H1 (cell line): ENCODE data around the gene GSC. TPM values are rescaled to one million over a fixed set of nuclear protein-coding genes. Genes with fewer than 3 reads are reported as not detected.
A peak's percentile ranks its signal among the peaks of the same experiment; 100 is the strongest.

Source experiments
- CTCF ChIA-PET: fragments of 300-600 bp; sonication (Branson Sonifier 250); formaldehyde crosslinking; loops from one replicate; lab custom pipeline; 2021; ENCODE audit not compliant: partially characterized antibody; lab: Charles Lee
- POLR2A ChIA-PET: fragments of 300-600 bp; sonication (Branson Sonifier 250); formaldehyde crosslinking; loops from one replicate; lab custom pipeline; 2021; ENCODE audit warnings: inconsistent platforms; ENCODE audit not compliant: partially characterized antibody; lab: Charles Lee
- DNase-seq, 2 experiments: peaks; one replicate each; pipeline versions ENCODE4 v3.0.0 to v3.0.0-alpha.2; 2010 to 2022; ENCODE audit warnings: low spot score in 2 of 2, low read depth in 1 of 2, mixed read lengths in 1 of 2
- FAIRE-seq: peaks from 2 replicates; lab custom pipeline; 2011; peaks lifted over from hg19 to GRCh38; lab: Jason Lieb, UNC
- H2AFZ ChIP-seq: 2 replicates; pipeline ENCODE4 v1.8.1; 2012; ENCODE audit warnings: low read length, inconsistent platforms
- H2AK5ac ChIP-seq: 2 replicates; pipeline ENCODE4 v1.6.1; 2013; ENCODE audit warnings: low read depth, low read length
- H2BK120ac ChIP-seq: replicated peaks from 2 replicates; pipeline ENCODE3; 2013; ENCODE audit warnings: low read depth, low read length, inconsistent platforms
- H2BK12ac ChIP-seq: 2 replicates; pipeline ENCODE4 v1.6.1; 2013; ENCODE audit warnings: low read depth, low read length
- H2BK15ac ChIP-seq: 2 replicates; pipeline ENCODE4 v1.6.1; 2013; ENCODE audit warnings: low read length
- H2BK20ac ChIP-seq: 2 replicates; pipeline ENCODE4 v1.6.1; 2013; ENCODE audit warnings: low read length
- H2BK5ac ChIP-seq: 2 replicates; pipeline ENCODE4 v1.6.1; 2013; ENCODE audit warnings: low read depth, low read length
- H3K14ac ChIP-seq: 2 replicates; pipeline ENCODE4 v1.6.1; 2013; ENCODE audit warnings: inconsistent platforms; ENCODE audit not compliant: insufficient read length
- H3K18ac ChIP-seq: 2 replicates; pipeline ENCODE4 v1.6.1; 2013; ENCODE audit warnings: low read length; ENCODE audit errors: extremely low read depth
- H3K23ac ChIP-seq: 2 replicates; pipeline ENCODE4 v1.6.1; 2013; ENCODE audit warnings: inconsistent platforms; ENCODE audit not compliant: insufficient read length
- H3K23me2 ChIP-seq: 2 replicates; pipeline ENCODE4 v1.6.1; 2013; ENCODE audit warnings: low read depth, low read length
- H3K27ac ChIP-seq: 2 replicates; pipeline ENCODE4 v1.6.1; 2011; ENCODE audit warnings: low read depth, low read length, inconsistent platforms
- H3K27me3 ChIP-seq, 4 experiments: replicated peaks in 1 of 4; 1 replicate in 1 of 4; 2 replicates in 3 of 4; pipeline versions ENCODE4 v1.6.1 to v1.8.1; 2011 to 2013; ENCODE audit warnings: low read length in 3 of 4, mild to moderate bottlenecking in 3 of 4, inconsistent platforms in 2 of 4, mixed read lengths in 2 of 4, moderate library complexity in 1 of 4; ENCODE audit not compliant: control insufficient read depth in 3 of 4, insufficient read depth in 3 of 4; ENCODE audit errors: extremely low read depth in 1 of 4
- H3K36me3 ChIP-seq, 4 experiments: 2 replicates each; pipeline versions ENCODE4 v1.6.1 to v1.8.1; 2011 to 2013; ENCODE audit warnings: mild to moderate bottlenecking in 4 of 4, low read length in 3 of 4, moderate library complexity in 2 of 4, control low read depth in 1 of 4, inconsistent platforms in 1 of 4; ENCODE audit not compliant: insufficient read depth in 4 of 4, control insufficient read depth in 2 of 4
- H3K4ac ChIP-seq: replicated peaks from 2 replicates; pipeline ENCODE3; 2013; ENCODE audit warnings: low read length, low read depth, mixed read lengths, inconsistent platforms; ENCODE audit not compliant: insufficient read length
- H3K4me1 ChIP-seq, 4 experiments: replicated peaks in 1 of 4; 1 replicate in 1 of 4; 2 replicates in 3 of 4; pipeline versions ENCODE4 v1.6.1 to v1.8.1; 2011 to 2013; ENCODE audit warnings: low read length in 3 of 4, inconsistent platforms in 2 of 4, mixed read lengths in 1 of 4; ENCODE audit not compliant: insufficient read depth in 4 of 4, control insufficient read depth in 3 of 4
- H3K4me2 ChIP-seq, 2 experiments: 2 replicates each; pipeline versions ENCODE4 v1.6.1 to v1.8.1; 2011 to 2013; ENCODE audit warnings: low read depth in 2 of 2, low read length in 2 of 2, control low read depth in 1 of 2, inconsistent platforms in 1 of 2, mild to moderate bottlenecking in 1 of 2; ENCODE audit not compliant: insufficient read depth in 1 of 2
- H3K4me3 ChIP-seq, 4 experiments: fragments of 200-600, 300-600 bp in 1 of 4; sonication (generic), shearing (Covaris generic), sonication (Bioruptor Twin) in 1 of 4; 2 replicates each; pipeline versions ENCODE4 v1.5.1 to v1.8.1; 2011 to 2016; ENCODE audit warnings: low read length in 4 of 4, low read depth in 3 of 4, control low read depth in 2 of 4, inconsistent platforms in 2 of 4, mild to moderate bottlenecking in 2 of 4, mixed read lengths in 1 of 4, moderate library complexity in 1 of 4; ENCODE audit not compliant: insufficient read depth in 2 of 4; ENCODE audit errors: extremely low read depth in 1 of 4
- H3K56ac ChIP-seq: replicated peaks from 2 replicates; pipeline ENCODE3; 2013; ENCODE audit warnings: low read depth, mild to moderate bottlenecking, mixed read lengths, low read length, inconsistent platforms; ENCODE audit not compliant: insufficient read length
- H3K79me1 ChIP-seq: 2 replicates; pipeline ENCODE4 v1.6.1; 2013; ENCODE audit warnings: low read depth, low read length, control low read depth
- H3K79me2 ChIP-seq, 2 experiments: 2 replicates each; pipeline versions ENCODE4 v1.6.1 to v1.8.1; 2012 to 2013; ENCODE audit warnings: low read length in 2 of 2, mild to moderate bottlenecking in 2 of 2, inconsistent platforms in 1 of 2; ENCODE audit not compliant: insufficient read depth in 2 of 2, control insufficient read depth in 1 of 2
- H3K9ac ChIP-seq, 4 experiments: replicated peaks in 1 of 4; 1 replicate in 1 of 4; 2 replicates in 3 of 4; pipeline versions ENCODE4 v1.6.1 to v1.8.1; 2011 to 2013; ENCODE audit warnings: low read depth in 3 of 4, low read length in 3 of 4, control low read depth in 2 of 4, mild to moderate bottlenecking in 2 of 4, moderate library complexity in 2 of 4, inconsistent platforms in 1 of 4; ENCODE audit errors: extremely low read depth in 1 of 4
- H3K9me3 ChIP-seq, 2 experiments: 2 replicates each; pipeline versions ENCODE4 v1.6.1 to v1.8.1; 2012 to 2013; ENCODE audit warnings: mild to moderate bottlenecking in 2 of 2, moderate library complexity in 2 of 2, control low read depth in 1 of 2, inconsistent platforms in 1 of 2, low read depth in 1 of 2, low read length in 1 of 2, mixed read lengths in 1 of 2; ENCODE audit not compliant: insufficient read depth in 2 of 2
- H4K20me1 ChIP-seq, 2 experiments: replicated peaks in 1 of 2; 2 replicates each; pipeline versions ENCODE3 to v1.8.1; 2011 to 2013; ENCODE audit warnings: inconsistent platforms in 2 of 2, low read length in 2 of 2, mild to moderate bottlenecking in 1 of 2; ENCODE audit not compliant: insufficient read depth in 2 of 2, control insufficient read depth in 1 of 2
- H4K5ac ChIP-seq: 2 replicates; pipeline ENCODE4 v1.6.1; 2013; ENCODE audit warnings: low read length, low read depth, mixed read lengths, inconsistent platforms; ENCODE audit not compliant: insufficient read length
- H4K8ac ChIP-seq: 2 replicates; pipeline ENCODE4 v1.8.0; 2013; ENCODE audit warnings: mild to moderate bottlenecking, moderate library complexity, low read length, inconsistent platforms; ENCODE audit not compliant: insufficient read depth; ENCODE audit errors: extremely low read depth
- H4K91ac ChIP-seq: replicated peaks from 2 replicates; pipeline ENCODE3; 2013; ENCODE audit warnings: low read length, mixed read lengths, inconsistent platforms; ENCODE audit not compliant: insufficient read length
- CTCF ChIP-seq, 3 experiments: IDR thresholded peaks; 1 replicate in 2 of 3; 2 replicates in 1 of 3; pipeline versions ENCODE4 v1.5.1 to v1.6.1; 2011; ENCODE audit warnings: low read length in 3 of 3, mild to moderate bottlenecking in 3 of 3, inconsistent platforms in 2 of 3, low read depth in 1 of 3, moderate library complexity in 1 of 3; ENCODE audit not compliant: insufficient read depth in 1 of 3; ENCODE audit errors: control extremely low read depth in 1 of 3
- NRF1 ChIP-seq: IDR thresholded peaks from 2 replicates; pipeline ENCODE4 v1.6.1; 2011; ENCODE audit warnings: mild to moderate bottlenecking, low read depth, low read length, improper control_type of control experiment
- RAD21 ChIP-seq, 2 experiments: IDR thresholded peaks in 1 of 2; conservative IDR thresholded peaks in 1 of 2; 2 replicates each; pipeline ENCODE4 v1.6.1; 2011; ENCODE audit warnings: low read depth in 2 of 2, low read length in 2 of 2, improper control_type of control experiment in 1 of 2, inconsistent platforms in 1 of 2, mild to moderate bottlenecking in 1 of 2, moderate library complexity in 1 of 2
- WGBS, 2 experiments: shearing (Covaris generic) in 1 of 2; methylation state at CpG; one replicate each; pipeline versions ENCODE4 v1.1.6 to v1.1.7; 2013 to 2015; ENCODE audit warnings: low lambda C conversion rate in 2 of 2, mixed read lengths in 2 of 2, inconsistent platforms in 1 of 2, low coverage in 1 of 2, missing lambda C conversion rate in 1 of 2; ENCODE audit not compliant: insufficient replicate concordance in 2 of 2, insufficient coverage in 1 of 2, insufficient read length in 1 of 2; ENCODE audit errors: extremely low coverage in 1 of 2, missing lambda C conversion rate in 1 of 2; 5-methylcytosine and 5-hydroxymethylcytosine counted together
- polyA plus RNA-seq, 7 experiments: library from polyadenylated mRNA; depleted of rRNA in 3 of 7; stranded (reverse) in 5 of 7; unstranded in 2 of 7; fragments of >200 nt in 5 of 7; fragments of 200-250 nt in 2 of 7; gene quantifications; 1 replicate in 5 of 7; 2 replicates in 1 of 7; 4 replicates in 1 of 7; pipeline versions ENCODE4 v1.2.1 to v1.2.3, GENCODE V29; 2011 to 2013; ENCODE audit warnings: missing spikeins in 2 of 7, mixed read lengths in 2 of 7
- total RNA-seq: library from RNA; stranded (reverse); fragmentation: NEBNext Ultra II Directional; extraction: Animal tissue kit (Norgen Biotek cat#: 25700); gene quantifications from 2 replicates; pipeline ENCODE4 v1.2.1, GENCODE V29; 2021

GSC gene
- total and polyA plus RNA-seq, 2 of the 8 experiments (the other 6 are each of a cell fraction or from before 2014, with no cell fraction given): 0.17 to 0.54 TPM

- Histone ChIP-seq H3K4ac (no peak overlapping the region), H4K20me1 (no peaks in the 10 kb centered on the region), H4K8ac (no peak overlapping the region), H3K56ac (no peak overlapping the region), H2BK12ac (no peak overlapping the region), H3K4me3 (no peak overlapping the region), H3K79me1 (no peaks in the 10 kb centered on the region), H2BK5ac (no peak overlapping the region), H3K4me1 (no peaks in the 10 kb centered on the region; a peak in 1 of 7 replicates), H3K23me2 (no peaks in the 10 kb centered on the region; the same call in 1 of the 2 replicates), H4K5ac (no peak overlapping the region), H3K23ac (no peak overlapping the region), H3K4me2 (no peak overlapping the region), H3K9me3 (no peaks in the 10 kb centered on the region), H4K91ac (no peak overlapping the region), H3K27ac (no peak overlapping the region), H3K79me2 (no peaks in the 10 kb centered on the region), H2AK5ac (no peak overlapping the region), H3K9ac (no peak overlapping the region), H3K36me3 (no peaks in the 10 kb centered on the region), H2BK20ac (no peak overlapping the region), H3K18ac (no peak overlapping the region), H2BK15ac (no peak overlapping the region), H3K14ac (no peak overlapping the region), H2BK120ac (no peak overlapping the region), H3K27me3 (no peaks in the 10 kb centered on the region), H2AFZ (no peak overlapping the region)
- DNase-seq: no peak
- no peak for FAIRE-seq
- 85% methylated on average over 6 of the region's 6 CpGs; no CpG with 5 or more reads in 1 of the 2 experiments for WGBS, 2 experiments
- ChIA-PET POLR2A (no interaction called here), CTCF (interaction anchor here (0.6 to 2.1 kb wide), 7 partner anchors 8 to 616 kb away, joined by 3 to 6 read pairs (median 3); no protein-coding TSS in a partner anchor)
- TF ChIP-seq RAD21 (IDR thresholded peaks at IDR 0.05 in 1 of 2, conservative IDR thresholded peaks at IDR 0.05 in 1 of 2; ENCODE audit: low read depth in 2 of 2, low read length in 2 of 2) (peak; percentile 59 to 71), NRF1 (no peak), CTCF (IDR thresholded peaks at IDR 0.05; ENCODE audit: control extremely low read depth in 1 of 3, insufficient read depth in 1 of 3, low read depth in 1 of 3, low read length in 3 of 3) (peak; percentile 3 to 41 (median 37); a peak in 3 of 4 replicates)
Measured at GRCh38 chr14:94816113-94816512, 46.2 kb upstream of the GSC start.
